ENCODE results near the gene VPS13C. TPM values are rescaled to one million over a fixed set of nuclear protein-coding genes. Genes with fewer than 3 reads are reported as not detected.

VPS13C gene
- total RNA-seq, 1 experiment from 2014 or later = 18.6 TPM

DNA sequence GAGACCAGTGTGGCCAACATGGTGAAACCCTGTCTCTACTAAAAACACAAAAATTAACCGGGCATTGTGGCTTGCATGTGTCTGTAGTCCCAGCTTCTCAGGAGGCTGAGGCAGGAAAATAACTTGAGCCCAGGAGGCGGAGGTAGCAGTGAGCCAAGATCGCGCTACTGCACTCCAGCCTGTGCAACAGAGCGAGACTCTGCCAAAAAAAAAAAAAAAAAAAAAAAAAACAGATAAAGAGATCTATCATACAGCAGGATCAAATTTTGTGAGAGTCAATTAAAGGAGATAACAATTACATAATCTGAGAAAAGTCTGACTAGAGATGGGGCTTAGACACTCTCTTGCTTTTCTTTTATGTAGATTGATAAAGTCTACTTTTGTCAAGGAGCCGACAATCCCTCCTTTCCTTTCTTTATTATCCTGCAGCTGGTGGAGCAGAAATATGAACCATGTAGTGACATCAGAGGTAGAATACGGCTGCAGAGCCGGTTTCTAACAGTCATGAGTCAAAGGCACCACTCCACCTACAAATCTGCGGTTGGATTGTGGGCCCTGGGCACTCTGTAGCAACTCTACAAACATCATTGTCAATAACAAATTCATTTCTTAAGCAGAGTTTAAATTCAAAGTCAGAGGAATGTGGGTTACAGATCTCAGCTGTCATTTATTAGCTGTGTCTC is 15.5 kb upstream of the VPS13C start:
- CTCF ChIA-PET = interaction anchor here (0.6 kb wide), 1 partner anchor 244 kb away, joined by 3 read pairs; no protein-coding TSS in a partner anchor
- intact Hi-C loops (cut with micrococcal nuclease) = no loop called here
- no peak overlapping the region for H3K27ac ChIP-seq (ENCODE audit: low read depth, low read length)

More for the DNA sequence above, 15.5 kb upstream of the VPS13C start:
- Histone ChIP-seq H3K27me3 (ENCODE audit: insufficient read depth, low read length) (no peaks in the 10 kb centered on the region), H3K4me1 (ENCODE audit: control insufficient read depth in 1 of 2, insufficient read depth in 2 of 2, low read length in 2 of 2) (no peaks in the 10 kb centered on the region), H4K20me1 (ENCODE audit: insufficient read depth) (no peaks in the 10 kb centered on the region), H2AFZ (ENCODE audit: low read depth, low read length, poor library complexity, severe bottlenecking) (no peak overlapping the region), H3K36me3 (ENCODE audit: control insufficient read depth in 1 of 2, insufficient read depth in 2 of 2, low read length in 2 of 2) (no peaks in the 10 kb centered on the region), H3K9me3 (ENCODE audit: control insufficient read depth in 1 of 2, insufficient read depth in 1 of 2, low read depth in 1 of 2, low read length in 2 of 2) (no peaks in the 10 kb centered on the region), H3K4me3 (replicated peaks in 1 of 2; ENCODE audit: low read depth in 1 of 2, low read length in 2 of 2) (no peak overlapping the region), H3K4me2 (ENCODE audit: low read length) (no peak overlapping the region), H3K9me2 (ENCODE audit: insufficient read depth) (no peaks in the 10 kb centered on the region), H3K79me2 (ENCODE audit: insufficient read depth, low read length) (no peaks in the 10 kb centered on the region), H3K9ac (ENCODE audit: low read length) (no peak overlapping the region)
- no TSS peak for BruUV-seq (replicated peaks)
- ChIA-PET POLR2A (no interaction called here), RAD21 (ENCODE audit: low non-redundant PET in 1 of 2, low total read pairs in 2 of 2, uncharacterized antibody in 2 of 2, unreplicated experiment in 2 of 2) (no interaction called here)
- ATAC-seq (no peak), DNase-seq (ENCODE audit: low read depth, low spot score) (no peak)
- TF ChIP-seq ZFX (IDR thresholded peaks at IDR 0.05) (no peak), POLR2A (IDR thresholded peaks at IDR 0.05; ENCODE audit: borderline replicate concordance, extremely low read depth, insufficient read depth, insufficient read length) (no peak), YY1 (IDR thresholded peaks at IDR 0.05; ENCODE audit: extremely low read depth, insufficient replicate concordance, low read depth, low read length) (no peak), EZH2 (IDR thresholded peaks at IDR 0.05) (no peak), ELF1 (IDR thresholded peaks at IDR 0.05; ENCODE audit: borderline replicate concordance, low read depth) (no peak), JUND (IDR thresholded peaks at IDR 0.05) (no peak), CBX3 (IDR thresholded peaks at IDR 0.05; ENCODE audit: low read depth) (no peak), FOSL1 (IDR thresholded peaks at IDR 0.05; ENCODE audit: low read depth) (no peak)
- TF ChIP-seq, protein P1, sequence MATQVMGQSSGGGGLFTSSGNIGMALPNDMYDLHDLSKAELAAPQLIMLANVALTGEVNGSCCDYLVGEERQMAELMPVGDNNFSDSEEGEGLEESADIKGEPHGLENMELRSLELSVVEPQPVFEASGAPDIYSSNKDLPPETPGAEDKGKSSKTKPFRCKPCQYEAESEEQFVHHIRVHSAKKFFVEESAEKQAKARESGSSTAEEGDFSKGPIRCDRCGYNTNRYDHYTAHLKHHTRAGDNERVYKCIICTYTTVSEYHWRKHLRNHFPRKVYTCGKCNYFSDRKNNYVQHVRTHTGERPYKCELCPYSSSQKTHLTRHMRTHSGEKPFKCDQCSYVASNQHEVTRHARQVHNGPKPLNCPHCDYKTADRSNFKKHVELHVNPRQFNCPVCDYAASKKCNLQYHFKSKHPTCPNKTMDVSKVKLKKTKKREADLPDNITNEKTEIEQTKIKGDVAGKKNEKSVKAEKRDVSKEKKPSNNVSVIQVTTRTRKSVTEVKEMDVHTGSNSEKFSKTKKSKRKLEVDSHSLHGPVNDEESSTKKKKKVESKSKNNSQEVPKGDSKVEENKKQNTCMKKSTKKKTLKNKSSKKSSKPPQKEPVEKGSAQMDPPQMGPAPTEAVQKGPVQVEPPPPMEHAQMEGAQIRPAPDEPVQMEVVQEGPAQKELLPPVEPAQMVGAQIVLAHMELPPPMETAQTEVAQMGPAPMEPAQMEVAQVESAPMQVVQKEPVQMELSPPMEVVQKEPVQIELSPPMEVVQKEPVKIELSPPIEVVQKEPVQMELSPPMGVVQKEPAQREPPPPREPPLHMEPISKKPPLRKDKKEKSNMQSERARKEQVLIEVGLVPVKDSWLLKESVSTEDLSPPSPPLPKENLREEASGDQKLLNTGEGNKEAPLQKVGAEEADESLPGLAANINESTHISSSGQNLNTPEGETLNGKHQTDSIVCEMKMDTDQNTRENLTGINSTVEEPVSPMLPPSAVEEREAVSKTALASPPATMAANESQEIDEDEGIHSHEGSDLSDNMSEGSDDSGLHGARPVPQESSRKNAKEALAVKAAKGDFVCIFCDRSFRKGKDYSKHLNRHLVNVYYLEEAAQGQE (IDR thresholded peaks at IDR 0.05; ENCODE audit: low read depth) = no peak
